LoVo (cell line): ENCODE results near the gene SGIP1.
"Not testable (repeated sequence)": the region's sequence is repeated elsewhere in the genome, so short reads cannot be mapped to it uniquely, and the experiment has no call there.

ENCODE experiments used
- DNase-seq: peaks from one replicate; pipeline ENCODE4 v3.0.0-alpha.2; 2016; ENCODE audit warnings: low spot score

SGIP1 gene

GRCh38 chr1:66731170-66731865 is 197.4 kb downstream of the SGIP1 start:
- DNase-seq, result no peak

GRCh38 chr1:66732407-66733166 is 198.6 kb downstream of the SGIP1 start:
- DNase-seq, result no peak

- no peak for DNase-seq
These were observed 199.5 kb downstream of the SGIP1 start for GRCh38 chr1:66733348-66734017.

GRCh38 chr1:66734531-66734930 is 200.6 kb downstream of the SGIP1 start:
- DNase-seq, result not testable (repeated sequence)

- no peak for DNase-seq
These were observed 203.9 kb downstream of the SGIP1 start for GRCh38 chr1:66737836-66738235.

GRCh38 chr1:66739401-66740157 is 205.6 kb downstream of the SGIP1 start:
- no peak for DNase-seq

- DNase-seq, result no peak
These were observed 211.5 kb downstream of the SGIP1 start for GRCh38 chr1:66745451-66745850.

- DNase-seq, result no peak
These were observed 213.5 kb downstream of the SGIP1 start for GRCh38 chr1:66747501-66747900.

- no peak for DNase-seq
These were observed 216.6 kb downstream of the SGIP1 start for GRCh38 chr1:66750577-66750976.

GRCh38 chr1:66751160-66751559 is 217.2 kb downstream of the SGIP1 start:
- DNase-seq, result no peak

GRCh38 chr1:66752000-66752592 is 218.1 kb downstream of the SGIP1 start, which contains the start of gene DYNLT5:
DYNLT5 (plus strand) TSS chr1:66752459; CDS start chr1:66754659, 2,200 bp downstream.
- no peak for DNase-seq

GRCh38 chr1:66752671-66753371 is 218.9 kb downstream of the SGIP1 start:
- no peak for DNase-seq

GRCh38 chr1:66757722-66758240 is 223.8 kb downstream of the SGIP1 start:
- DNase-seq, result no peak

- DNase-seq, result no peak
These were observed 224.3 kb downstream of the SGIP1 start for GRCh38 chr1:66758241-66758755.

GRCh38 chr1:66760506-66760905 is 226.6 kb downstream of the SGIP1 start:
- no peak for DNase-seq

GRCh38 chr1:66761221-66761620 is 227.3 kb downstream of the SGIP1 start:
- no peak for DNase-seq

GRCh38 chr1:66764994-66765578 is 231.1 kb downstream of the SGIP1 start:
- DNase-seq, result peak; percentile 41

- no peak for DNase-seq
These were observed 233.7 kb downstream of the SGIP1 start for GRCh38 chr1:66767626-66768025.

- DNase-seq, result no peak
These were observed 235.0 kb downstream of the SGIP1 start for GRCh38 chr1:66768965-66769364.

- DNase-seq, result no peak
These were observed 235.7 kb downstream of the SGIP1 start for GRCh38 chr1:66769512-66770229.
